SK-N-SH (cell line): ENCODE results near the gene HDHD5. TPM values are rescaled to one million over a fixed set of nuclear protein-coding genes. Genes with fewer than 3 reads are reported as not detected.

ENCODE experiments used
- FOSL2 ChIP-seq: IDR thresholded peaks from 2 replicates; pipeline ENCODE4 v1.4.0; 2012; ENCODE audit warnings: low read depth, mild to moderate bottlenecking, moderate library complexity, borderline replicate concordance
- REST ChIP-seq: IDR thresholded peaks from 2 replicates; pipeline ENCODE4 v1.6.1; 2012; ENCODE audit warnings: mild to moderate bottlenecking, low read depth, low read length, moderate library complexity
- RXRA ChIP-seq: IDR thresholded peaks from 2 replicates; pipeline ENCODE4 v1.4.0; 2012; ENCODE audit warnings: low read depth, mild to moderate bottlenecking, borderline replicate concordance
- USF1 ChIP-seq: IDR thresholded peaks from 2 replicates; pipeline ENCODE4 v1.4.0; 2012; ENCODE audit warnings: low read depth, borderline replicate concordance
- polyA plus RNA-seq, 3 experiments: library from polyadenylated mRNA; depleted of rRNA; stranded (reverse); fragments of >200 nt; gene quantifications; 2 replicates each; pipeline ENCODE4 v1.2.3, GENCODE V29; 2012
- TF ChIP-seq, protein P1 (sequence below): IDR thresholded peaks from 2 replicates; pipeline ENCODE4 v1.4.0; 2012; ENCODE audit warnings: low read depth, borderline replicate concordance
- TF ChIP-seq, protein P2 (sequence below): fragments of 150-350 bp; IDR thresholded peaks from 2 replicates; pipeline ENCODE4 v1.6.1; 2016; ENCODE audit warnings: mild to moderate bottlenecking, low read depth, low read length
- TF ChIP-seq, protein P3 (sequence below): fragments of 200-600 bp; sonication (generic); IDR thresholded peaks from 2 replicates; pipeline ENCODE4 v1.6.1; 2017; ENCODE audit warnings: antibody characterized with exemption, mild to moderate bottlenecking, moderate library complexity

HDHD5 gene
- polyA plus RNA-seq, 1 of the 3 experiments (the other 2 are of a cell fraction): 43.3 TPM

DNA sequence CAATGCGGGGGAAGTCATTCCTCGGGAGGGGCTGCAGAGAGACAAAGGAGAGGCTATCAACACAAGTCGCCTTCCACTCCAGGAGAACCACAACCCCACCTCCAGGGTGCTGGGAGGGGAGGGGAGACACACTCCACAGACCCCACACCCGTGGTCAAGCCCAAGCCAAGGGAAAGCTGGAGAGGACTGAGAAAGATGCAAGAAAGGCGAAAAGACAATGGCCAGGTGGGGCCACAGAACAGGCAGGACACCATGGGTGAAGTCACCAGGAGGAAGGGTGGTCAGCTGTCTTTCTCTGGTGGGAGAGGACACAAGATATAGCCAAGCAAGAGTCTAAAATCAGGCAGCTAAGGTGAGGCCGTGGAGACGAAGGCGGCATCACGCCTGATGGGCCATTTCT lies 16.0 kb downstream of the HDHD5 start (continued):
- TF ChIP-seq REST (no peak), USF1 (no peak), FOSL2 (no peak), RXRA (no peak)
- TF ChIP-seq, protein P1, sequence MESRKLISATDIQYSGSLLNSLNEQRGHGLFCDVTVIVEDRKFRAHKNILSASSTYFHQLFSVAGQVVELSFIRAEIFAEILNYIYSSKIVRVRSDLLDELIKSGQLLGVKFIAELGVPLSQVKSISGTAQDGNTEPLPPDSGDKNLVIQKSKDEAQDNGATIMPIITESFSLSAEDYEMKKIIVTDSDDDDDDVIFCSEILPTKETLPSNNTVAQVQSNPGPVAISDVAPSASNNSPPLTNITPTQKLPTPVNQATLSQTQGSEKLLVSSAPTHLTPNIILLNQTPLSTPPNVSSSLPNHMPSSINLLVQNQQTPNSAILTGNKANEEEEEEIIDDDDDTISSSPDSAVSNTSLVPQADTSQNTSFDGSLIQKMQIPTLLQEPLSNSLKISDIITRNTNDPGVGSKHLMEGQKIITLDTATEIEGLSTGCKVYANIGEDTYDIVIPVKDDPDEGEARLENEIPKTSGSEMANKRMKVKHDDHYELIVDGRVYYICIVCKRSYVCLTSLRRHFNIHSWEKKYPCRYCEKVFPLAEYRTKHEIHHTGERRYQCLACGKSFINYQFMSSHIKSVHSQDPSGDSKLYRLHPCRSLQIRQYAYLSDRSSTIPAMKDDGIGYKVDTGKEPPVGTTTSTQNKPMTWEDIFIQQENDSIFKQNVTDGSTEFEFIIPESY: no peak
- TF ChIP-seq, protein P2, sequence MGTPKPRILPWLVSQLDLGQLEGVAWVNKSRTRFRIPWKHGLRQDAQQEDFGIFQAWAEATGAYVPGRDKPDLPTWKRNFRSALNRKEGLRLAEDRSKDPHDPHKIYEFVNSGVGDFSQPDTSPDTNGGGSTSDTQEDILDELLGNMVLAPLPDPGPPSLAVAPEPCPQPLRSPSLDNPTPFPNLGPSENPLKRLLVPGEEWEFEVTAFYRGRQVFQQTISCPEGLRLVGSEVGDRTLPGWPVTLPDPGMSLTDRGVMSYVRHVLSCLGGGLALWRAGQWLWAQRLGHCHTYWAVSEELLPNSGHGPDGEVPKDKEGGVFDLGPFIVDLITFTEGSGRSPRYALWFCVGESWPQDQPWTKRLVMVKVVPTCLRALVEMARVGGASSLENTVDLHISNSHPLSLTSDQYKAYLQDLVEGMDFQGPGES: no peak
- TF ChIP-seq, protein P3, sequence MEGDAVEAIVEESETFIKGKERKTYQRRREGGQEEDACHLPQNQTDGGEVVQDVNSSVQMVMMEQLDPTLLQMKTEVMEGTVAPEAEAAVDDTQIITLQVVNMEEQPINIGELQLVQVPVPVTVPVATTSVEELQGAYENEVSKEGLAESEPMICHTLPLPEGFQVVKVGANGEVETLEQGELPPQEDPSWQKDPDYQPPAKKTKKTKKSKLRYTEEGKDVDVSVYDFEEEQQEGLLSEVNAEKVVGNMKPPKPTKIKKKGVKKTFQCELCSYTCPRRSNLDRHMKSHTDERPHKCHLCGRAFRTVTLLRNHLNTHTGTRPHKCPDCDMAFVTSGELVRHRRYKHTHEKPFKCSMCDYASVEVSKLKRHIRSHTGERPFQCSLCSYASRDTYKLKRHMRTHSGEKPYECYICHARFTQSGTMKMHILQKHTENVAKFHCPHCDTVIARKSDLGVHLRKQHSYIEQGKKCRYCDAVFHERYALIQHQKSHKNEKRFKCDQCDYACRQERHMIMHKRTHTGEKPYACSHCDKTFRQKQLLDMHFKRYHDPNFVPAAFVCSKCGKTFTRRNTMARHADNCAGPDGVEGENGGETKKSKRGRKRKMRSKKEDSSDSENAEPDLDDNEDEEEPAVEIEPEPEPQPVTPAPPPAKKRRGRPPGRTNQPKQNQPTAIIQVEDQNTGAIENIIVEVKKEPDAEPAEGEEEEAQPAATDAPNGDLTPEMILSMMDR: no peak
